ENCODE results near the gene STAT2.
"Not testable (repeated sequence)": the region's sequence is repeated elsewhere in the genome, so short reads cannot be mapped to it uniquely, and the experiment has no call there.

The STAT2 gene

DNA sequence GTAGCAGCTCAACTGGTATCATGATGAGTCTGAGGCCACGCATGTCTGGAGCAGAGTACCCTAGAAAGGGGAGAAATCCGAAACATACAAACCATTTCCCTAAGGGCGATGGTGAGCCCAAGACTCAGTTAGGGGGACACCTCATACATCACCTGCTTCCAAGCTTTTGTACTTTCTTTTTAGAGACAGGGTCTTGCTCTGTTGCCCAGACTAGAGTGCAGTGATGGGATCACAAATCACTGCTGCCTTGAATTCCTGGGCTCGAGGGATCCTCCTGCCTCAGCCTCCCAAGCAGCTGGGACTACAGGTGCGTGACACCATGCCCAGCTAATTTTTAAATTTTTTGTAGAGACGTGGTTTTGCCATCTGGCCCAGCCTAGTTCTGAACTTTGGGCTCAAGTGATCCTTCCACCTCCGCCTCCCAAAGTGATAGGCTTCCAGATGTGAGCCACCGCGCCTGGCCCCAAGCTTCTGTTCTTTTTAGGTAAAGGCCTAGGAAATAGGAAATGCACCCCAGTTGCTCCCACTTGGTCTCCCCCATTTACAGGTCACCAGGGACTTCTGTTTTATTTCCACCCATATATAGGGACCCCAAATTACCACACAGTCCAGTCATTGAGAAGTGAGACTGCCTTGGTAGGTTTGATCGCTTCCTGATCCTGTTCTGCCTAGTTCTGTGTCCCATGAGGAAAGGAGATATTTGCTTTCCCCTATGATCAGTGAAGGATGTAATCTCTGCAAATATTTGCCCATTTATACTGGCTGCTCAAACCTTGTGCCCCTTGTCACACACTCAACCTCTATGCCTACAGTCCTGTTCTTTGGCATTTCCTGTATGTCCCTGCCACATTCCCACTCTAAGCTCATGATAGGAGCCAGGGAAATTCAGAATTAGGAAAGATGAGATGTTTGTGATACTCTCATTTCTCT, 2.5 kb upstream of the STAT2 start, which contains the start of gene APOF:
Gene APOF, minus strand, starts transcription at position 728 of the 930 bp plus-strand sequence. Its CDS starts 112 bp downstream, at position 616.
- DNase-seq (ENCODE audit: low read depth, low spot score): no peak

DNA sequence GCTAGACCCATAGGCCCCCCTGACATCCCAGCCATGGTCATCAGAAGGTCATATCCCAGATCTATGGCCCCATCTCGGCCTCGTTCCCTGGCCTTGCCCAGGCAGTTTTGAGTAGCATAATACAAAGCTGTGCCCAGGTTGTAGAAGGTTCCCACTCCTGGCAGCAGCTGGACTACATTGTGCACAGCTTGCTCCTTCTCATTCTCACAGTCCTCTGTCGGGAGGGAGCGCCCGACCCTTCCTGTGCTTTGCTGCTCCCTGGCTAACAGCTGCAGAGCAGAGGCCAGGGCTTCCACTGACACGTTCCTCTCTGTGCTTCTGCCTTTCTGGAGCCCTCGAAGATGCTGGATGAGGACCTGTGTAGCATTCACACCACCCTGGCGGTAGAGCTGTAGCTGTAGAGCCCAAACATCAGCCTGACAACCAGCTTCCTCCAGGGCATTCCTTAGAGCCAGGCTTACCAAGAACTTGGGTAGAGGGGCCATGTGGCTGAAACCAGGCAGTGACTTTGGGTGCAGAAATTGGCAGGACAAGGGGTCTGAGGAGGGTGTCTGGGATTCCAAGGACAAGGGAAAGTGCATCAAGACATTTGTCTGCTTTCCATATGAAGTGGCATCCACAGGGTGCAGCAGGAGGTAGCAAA, 1.7 kb upstream of the STAT2 start:
- no peak for DNase-seq (ENCODE audit: low read depth, low spot score)

DNA sequence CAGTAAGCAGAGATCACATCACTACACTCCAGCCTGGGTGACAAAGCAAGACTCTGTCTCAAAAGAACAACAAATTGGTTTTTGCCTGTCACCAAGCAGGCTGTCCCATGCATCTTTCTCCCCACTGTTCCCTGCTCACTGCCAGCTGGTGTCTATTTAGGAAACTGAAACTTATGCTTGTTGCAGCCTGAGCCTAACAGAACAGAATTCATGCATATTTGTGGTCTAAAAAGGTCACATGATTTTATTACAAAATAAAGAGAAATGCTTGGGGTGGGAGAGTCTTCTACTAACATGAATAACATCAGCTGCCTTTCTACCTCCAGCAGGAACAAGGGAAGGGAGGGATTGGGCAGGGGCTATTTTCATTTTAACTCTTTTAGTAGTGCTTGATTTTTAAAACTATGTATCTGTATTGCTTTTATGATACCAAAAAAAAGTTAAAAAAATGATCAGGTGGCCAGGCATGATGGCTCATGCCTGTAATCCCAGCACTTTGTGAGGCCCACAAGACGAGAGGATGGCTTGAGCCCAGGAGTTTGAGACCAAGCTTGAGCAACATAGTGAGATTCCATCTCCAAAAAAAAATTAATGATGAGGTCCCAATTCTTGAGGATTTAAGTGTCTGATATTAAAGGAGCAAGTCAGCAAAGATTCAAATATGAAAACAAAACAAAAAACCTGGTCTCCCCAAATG, 923 bp downstream of the STAT2 start:
- peak; percentile 18 for DNase-seq (ENCODE audit: low read depth, low spot score)

DNA sequence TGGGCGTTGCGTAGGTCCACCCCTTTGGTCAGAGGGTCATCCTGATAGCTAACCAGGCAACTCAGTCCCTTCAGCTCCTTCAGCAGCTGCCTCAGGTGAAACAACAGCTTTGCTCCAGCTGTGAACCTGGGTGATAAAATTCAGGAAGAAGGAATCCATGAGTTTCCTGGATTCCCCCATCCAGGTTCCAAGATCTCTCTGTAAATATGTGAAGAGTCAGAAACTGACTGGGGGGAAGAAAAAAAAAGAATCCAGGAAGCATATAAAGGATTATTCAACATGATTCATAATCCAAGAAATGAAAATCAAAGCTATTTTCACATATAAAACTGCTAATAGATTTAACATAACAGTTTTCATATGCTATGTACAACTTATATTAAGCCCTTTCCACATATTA, 8.6 kb downstream of the STAT2 start:
- no peak for DNase-seq (ENCODE audit: low read depth, low spot score)

DNA sequence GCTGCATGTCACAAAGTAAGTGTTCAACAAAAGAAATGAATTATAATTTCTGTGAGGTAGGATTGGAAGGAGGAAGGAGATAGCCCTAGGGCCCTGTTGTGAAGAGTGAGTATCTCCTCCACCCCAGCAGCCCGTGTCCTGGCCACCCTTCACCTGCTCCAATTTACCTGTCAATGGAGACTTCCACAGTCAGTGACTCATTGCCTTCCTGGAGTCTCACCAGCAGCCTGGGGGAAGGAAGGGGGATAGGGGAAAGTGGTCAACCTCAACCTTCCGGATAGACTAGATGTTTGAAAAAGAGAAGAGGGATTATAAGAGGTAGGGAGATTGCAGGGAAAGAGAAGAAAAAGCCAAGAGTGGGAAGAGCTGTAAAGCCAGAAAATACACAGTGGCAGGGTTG, 9.2 kb downstream of the STAT2 start:
- no peak for DNase-seq (ENCODE audit: low read depth, low spot score)

DNA sequence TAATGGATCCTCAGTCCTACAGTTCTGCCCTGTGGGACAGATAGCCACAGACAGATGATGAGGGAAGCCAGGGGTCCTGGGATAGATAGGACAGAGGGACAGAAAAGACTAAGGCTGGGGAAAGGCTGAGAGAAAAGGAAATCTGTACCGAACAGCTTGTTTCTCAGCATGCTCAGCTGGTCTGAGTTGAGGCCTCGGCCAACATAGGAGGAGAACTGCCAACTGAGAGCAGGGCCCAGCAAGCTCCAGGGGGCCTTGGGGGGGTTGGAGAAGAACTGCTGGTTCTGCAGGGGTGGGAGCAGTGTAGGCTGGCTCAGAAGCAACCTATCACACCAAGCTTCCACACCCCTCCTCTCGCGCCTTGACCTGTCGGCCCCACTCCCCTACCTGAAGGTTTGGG, 11.1 kb downstream of the STAT2 start:
- DNase-seq (ENCODE audit: low read depth, low spot score): no peak

DNA sequence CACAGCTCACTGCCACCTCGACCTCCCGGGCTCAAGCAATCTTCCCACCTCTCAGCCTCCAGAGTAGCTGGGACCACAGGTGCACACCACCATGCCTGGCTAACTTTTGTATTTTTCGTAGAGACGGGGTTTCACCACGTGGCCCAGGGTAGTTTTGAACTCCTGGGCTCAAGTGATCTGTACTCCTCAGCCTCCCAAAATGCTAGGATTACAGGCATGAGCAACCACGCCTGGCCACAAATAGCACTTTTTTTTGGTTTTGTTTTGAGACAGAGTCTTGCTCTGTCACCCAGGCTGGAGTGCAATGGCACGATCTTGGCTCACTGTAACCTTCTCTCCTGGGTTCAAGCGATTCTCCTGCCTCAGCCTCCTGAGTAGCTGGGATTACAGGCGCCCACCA, 12.7 kb downstream of the STAT2 start:
- DNase-seq (ENCODE audit: low read depth, low spot score): not testable (repeated sequence)

DNA sequence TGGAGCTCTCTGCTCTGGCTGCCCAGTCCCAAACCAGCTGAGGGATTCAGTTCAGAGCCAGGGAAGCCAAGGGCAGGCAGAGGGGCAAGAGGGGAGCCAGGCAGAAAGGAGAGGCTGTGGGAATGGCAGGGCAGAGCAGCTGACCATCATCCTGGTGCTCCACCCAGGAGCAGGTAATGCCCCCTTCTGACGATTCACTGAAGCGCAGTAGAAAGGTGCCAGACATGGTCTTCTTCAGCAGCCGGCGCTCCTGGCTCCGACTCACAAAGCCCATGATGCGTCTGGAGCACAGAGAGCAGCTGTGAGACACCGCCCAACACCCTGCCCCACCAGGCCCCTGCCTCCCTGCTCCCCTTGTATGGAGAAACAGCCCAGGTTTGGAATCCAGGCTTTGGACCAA, 13.2 kb downstream of the STAT2 start:
- no peak for DNase-seq (ENCODE audit: low read depth, low spot score)

DNA sequence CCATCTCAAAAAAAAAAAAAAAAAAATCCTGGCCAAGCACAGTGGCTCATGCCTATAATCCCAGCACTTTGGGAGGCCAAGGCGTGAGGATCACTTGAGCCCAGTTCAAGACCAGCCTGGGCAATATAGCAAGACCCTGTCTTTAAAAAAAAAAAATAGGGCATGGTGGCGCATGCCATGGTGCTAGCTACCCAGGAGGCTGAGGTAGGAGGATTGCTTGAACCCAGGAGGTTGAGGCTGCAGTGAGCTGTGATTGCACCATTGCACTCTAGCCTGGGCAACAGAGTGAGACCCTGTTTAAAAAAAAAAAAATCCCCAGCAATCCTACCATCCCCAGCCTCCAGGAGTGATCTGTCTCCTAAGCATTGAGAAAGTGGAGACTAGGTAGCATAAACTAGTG, 17.6 kb downstream of the STAT2 start:
- not testable (repeated sequence) for DNase-seq (ENCODE audit: low read depth, low spot score)

DNA sequence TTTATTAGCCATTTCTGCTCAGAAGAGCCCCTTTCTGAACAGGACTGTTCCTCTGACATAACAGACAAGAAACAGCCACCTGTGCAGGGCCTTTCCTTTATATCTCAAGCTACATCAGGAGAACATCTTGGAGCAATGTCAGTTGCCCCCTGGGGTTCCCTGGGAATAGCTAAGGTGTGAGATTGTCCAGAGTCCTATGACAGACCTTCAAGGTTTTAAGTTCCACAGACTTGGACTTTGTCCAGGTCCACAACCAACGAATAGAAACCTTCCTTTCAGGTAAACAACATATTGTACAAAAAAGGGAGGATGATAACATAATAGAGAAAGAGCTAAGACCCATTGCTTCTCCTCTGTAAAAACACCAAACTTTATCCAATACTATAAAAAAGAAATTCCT, 18.3 kb downstream of the STAT2 start:
- no peak for DNase-seq (ENCODE audit: low read depth, low spot score)

DNA sequence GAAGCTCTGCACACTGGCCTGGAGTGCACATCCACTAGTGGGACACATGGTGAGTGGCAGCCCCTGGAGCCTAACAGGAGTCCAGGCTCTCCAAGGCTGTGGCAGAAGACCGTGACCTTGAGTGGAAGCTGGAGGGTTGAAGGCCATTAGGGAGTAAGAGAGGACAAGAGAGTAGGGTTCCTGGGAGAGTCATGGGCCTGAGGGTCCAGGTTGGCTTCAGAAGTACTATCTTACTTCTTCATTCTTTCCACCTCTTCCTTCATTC, 20.8 kb downstream of the STAT2 start:
- DNase-seq (ENCODE audit: low read depth, low spot score): no peak

DNA sequence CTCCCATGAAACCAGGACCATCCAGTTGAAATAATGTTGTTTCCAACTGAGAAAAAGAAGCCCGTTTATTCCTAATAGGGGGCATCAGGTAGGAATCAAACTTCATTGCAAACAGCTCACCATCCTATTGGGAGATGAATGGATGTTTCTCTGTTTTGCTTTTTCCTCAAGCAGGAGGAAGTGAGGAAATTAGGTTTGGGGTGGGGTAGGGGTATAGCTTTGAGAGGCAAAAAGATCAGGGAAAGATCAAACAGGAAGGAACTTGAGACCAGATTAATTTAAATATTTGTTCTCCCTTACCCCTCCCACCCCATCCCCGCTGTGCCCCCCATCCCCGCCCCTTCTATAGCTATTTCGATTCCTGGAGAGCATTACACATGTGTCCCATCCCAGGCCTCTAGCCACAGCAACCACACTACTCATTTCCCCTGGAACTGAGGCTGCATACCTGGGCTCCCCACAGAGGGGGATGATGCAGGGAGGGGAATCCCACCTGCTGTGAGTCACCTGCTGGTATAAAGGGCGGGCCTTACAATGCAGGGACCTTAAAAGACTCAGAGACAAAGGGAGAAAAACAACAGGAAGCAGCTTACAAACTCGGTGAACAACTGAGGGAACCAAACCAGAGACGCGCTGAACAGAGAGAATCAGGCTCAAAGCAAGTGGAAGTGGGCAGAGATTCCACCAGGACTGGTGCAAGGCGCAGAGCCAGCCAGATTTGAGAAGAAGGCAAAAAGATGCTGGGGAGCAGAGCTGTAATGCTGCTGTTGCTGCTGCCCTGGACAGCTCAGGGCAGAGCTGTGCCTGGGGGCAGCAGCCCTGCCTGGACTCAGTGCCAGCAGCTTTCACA, 21.4 kb downstream of the STAT2 start, which contains the start of gene IL23A:
Gene IL23A, plus strand, starts transcription at position 577 of the 850 bp plus-strand sequence. Its CDS starts 161 bp downstream, at position 738.
- DNase-seq (ENCODE audit: low read depth, low spot score): no peak

DNA sequence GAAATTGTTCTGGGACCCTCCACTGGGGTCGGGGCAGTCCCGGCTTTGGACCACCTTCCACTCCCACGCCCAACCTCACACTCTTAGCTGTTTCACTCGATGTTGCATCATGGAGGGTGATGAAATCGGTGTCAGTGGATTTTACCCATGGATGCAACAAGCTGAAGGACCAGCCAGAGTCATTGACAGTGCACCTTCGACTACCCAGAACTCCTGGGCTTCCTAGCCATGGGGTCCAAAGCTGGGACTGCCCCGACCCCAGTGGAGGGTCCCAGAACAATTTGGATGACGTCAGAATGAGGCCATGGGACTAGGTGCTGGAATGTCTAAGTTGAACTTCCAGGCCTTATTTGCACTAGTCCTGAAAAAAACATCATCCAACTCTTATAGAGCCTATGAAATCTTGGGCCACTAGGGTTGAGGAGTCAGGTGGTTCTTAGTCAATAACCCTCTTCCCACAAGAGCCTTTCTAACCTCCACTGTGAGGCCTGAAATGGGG, 22.1 kb downstream of the STAT2 start:
- no peak for DNase-seq (ENCODE audit: low read depth, low spot score)

DNA sequence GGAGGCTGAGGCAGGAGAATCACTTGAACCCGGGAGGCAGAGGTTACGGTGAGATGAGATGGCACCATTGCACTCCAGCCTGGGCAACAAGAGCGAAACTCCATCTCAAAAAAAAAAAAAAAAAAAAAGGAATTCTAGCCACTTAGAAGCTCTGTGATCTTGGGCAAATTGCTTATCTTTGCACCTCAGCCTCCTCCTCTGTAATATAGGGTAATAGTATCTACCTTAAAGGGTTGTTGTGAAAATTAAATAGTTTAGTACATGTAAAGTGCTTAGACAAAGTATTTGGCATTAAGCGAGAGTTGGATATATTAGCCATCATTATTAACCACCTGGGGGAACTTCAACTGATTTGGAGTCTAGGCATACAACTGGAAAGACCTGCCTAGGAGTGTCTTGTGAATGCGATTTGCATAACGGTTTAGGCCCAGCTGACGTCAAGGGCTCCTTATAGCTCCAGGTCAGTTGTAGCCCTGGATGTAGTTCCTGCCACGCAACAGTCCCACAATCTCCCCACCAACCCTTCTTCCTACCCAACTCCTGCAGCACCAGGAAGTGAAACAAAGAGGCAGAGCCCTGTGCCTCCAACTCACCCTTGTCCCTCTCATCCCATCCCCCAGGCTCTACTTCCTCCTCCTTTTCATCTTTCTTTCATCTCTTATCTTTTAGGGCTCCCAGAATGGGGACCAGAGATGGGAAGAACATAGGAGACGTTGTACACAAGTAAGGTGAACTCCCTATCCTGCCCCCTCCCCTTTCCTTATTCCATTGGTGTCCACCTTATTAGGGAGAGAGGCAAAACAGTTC, 23.3 kb downstream of the STAT2 start:
- DNase-seq (ENCODE audit: low read depth, low spot score): no peak

DNA sequence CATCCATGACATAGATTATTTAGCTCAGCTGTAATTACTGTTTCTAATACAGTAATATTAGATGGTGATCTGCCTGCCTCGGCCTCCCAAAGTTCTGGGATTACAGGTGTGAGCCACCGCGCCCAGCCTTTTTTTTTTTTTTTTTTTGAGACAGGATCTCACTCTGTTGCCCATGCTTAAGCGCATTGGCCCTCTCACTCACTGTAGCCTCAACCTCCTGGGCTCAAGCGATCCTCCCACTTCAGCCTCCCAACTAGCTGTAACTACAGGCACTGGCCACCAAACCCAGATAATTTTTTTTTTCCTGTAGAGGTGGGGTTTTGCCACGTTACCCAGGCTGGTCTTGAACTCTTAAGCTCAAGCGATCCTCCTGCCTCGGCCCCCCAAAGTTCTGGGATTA, 24.4 kb downstream of the STAT2 start:
- not testable (repeated sequence) for DNase-seq (ENCODE audit: low read depth, low spot score)

DNA sequence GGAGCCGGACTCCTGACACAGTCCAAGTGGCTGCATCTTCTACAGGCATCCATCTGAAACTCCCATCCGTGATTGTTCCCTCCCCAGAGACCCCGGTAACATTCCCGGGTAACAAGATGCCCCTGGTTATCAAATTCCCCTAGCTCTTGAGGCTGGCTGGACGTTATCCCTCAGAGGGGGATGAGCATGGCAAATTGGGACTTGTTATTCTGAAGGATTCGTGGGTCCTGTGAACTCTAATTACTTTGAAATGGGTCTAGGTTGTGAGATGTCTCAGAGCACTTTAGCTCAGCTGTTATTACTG, 25.5 kb downstream of the STAT2 start:
- no peak for DNase-seq (ENCODE audit: low read depth, low spot score)

DNA sequence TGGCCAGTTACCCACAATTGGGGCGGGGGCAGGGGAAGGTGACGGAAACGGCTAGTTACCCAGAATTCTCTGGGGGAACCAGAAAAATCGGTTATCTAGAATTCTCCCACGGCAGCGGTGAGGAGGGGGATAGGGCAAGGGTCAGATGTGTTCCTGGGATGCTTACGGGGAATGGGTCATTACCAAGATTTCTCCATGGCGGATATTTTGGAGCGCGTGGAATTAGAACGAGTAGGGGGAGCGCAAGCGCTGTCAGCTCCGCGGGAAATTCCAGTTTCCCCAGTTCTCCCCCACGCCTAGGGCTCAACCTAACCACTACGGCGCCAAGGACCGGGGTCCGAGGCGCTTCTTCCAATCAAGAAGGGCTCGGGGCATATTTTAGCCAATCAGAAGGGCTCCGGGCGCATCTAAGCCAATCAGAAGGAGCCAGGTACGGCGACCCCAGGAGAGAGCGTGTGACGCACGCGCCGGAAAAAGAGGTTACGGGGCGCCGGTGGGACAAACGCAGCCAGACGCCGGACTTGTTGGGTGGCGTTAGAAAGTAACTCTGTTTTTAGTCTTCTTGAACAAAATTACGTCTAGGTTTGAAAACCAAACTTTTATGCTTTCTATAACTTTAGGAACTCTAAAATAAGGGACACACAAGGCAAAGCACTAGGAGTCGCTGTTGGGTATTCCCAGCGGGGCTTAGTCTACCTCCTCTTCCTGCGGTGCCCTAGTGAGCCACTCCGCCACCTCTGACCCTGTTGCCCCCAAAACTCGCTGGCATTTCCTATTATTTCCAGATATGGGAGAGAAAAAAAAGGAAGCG, 26.0 kb downstream of the STAT2 start, which contains the start of gene PAN2:
Gene PAN2, minus strand, starts transcription at position 322 of the 811 bp plus-strand sequence. CDS start 906 bp downstream, outside the sequence.
- DNase-seq (ENCODE audit: low read depth, low spot score): peak; percentile 92

DNA sequence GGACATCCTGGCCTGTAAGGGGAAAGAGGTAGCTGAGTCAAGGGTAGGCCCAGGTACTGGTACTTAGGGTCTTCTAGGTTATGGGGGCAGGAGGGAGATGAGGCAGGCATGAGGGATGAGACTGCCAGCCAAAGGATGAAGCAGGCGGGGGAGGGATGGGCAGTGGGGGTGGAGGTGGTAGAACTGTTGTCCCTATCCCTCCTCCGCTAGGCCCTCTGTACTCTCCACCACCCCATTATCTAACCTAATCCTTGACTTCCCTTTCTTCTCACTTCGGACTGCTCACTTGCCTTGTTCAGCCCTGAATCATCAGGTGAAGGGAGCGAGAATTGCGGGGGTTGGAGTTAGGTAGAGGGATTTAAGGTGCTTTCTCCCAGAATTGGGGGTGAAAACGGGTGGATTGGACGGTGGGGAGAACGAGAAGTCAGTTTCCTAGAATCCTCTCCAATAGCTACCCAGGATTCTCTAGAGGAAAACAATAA, 26.7 kb downstream of the STAT2 start:
- DNase-seq (ENCODE audit: low read depth, low spot score): no peak

DNA sequence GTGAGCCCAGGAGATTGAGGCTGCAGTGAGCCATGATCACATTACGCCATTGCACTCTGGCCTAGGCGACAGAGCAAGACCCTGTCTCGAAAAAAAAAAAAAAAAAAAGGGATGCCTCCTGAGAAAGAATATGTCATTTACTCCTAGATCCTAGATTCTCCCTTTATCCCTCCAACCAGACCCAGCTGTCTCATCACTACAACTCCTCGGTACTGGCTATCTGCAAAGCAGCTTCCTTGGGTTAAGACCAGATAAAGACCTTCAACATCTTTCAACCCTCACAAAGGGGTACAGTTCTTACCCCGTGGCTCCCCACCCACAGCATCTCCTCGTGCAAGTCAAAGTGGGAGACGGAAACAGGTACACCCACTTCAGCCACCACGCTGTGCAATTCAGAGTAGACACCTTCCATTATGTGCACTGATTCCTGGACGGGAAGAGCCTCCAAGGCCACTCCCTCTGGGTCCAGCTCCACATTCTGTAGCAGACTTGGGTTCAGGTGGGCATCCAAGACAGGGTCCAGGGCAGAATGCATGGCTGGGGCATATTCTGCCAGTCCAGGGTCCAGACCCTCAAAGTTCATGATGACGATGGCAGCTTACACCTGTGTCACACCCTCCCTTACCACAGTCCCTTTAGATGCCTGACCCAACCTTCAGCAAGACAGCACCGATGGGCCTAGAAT, 27.3 kb downstream of the STAT2 start:
- no peak for DNase-seq (ENCODE audit: low read depth, low spot score)
